ENCODE results near the gene PTPRE.
A peak's percentile ranks its signal among the peaks of the same experiment; 100 is the strongest.

Gene PTPRE

DNA sequence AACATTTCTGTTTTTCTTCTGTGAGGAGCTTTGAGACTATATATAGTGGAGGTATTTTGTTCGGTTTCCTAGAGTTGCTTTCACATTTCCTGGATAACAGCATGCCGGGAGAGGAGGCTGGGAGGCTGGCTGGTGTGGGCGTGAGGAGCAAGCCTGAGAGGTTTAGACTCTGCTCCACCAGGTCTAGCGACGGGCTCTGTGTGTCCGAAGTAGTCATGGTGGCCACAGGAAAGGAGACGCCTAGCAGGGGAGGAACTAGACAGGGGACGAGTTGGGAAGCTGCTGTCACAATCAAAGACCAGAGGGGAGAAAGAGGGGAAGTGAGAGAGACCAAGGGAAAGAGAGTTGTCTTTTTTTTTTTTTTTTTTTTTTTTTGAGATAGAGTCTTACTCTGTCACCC, 19.6 kb downstream of the PTPRE start:
- no peak for DNase-seq (ENCODE audit: low read depth)

DNA sequence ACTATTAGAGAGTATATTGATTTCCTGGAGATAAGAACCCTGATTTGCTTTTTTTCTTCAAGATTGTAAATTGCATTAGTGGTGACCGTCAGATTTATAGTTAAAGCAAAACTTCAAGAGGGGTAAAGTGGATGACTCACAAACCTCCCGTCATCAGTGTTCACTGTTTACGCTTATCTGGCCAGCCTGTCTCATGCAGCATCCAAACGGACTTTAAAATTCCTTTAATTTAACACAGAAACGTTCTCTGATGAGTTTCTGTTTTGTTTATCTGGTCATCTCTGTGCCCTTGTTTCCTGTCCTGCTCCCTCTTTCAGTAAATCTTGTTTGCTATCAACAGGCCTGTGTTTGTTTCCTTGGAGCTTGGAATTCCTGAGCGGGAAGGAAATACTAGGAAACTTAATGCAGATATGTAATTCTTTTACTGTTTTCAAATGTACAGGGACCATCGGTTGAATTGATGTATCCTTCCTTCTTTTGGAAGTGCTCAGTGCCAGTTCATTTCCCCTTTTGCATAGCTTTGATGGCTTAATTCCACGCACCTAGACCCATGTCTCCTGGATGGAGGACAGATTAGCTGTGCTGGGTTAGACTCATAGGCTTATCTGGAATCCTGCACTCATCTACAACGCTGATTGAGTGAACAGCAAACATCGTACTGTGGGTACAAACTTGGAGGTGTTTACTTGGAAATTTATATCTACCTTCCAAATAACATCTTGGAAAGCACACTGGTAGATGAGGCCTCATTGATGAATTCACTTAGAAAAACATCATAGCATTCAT, 21.3 kb downstream of the PTPRE start:
- peak; percentile 89 for DNase-seq (ENCODE audit: low read depth)

DNA sequence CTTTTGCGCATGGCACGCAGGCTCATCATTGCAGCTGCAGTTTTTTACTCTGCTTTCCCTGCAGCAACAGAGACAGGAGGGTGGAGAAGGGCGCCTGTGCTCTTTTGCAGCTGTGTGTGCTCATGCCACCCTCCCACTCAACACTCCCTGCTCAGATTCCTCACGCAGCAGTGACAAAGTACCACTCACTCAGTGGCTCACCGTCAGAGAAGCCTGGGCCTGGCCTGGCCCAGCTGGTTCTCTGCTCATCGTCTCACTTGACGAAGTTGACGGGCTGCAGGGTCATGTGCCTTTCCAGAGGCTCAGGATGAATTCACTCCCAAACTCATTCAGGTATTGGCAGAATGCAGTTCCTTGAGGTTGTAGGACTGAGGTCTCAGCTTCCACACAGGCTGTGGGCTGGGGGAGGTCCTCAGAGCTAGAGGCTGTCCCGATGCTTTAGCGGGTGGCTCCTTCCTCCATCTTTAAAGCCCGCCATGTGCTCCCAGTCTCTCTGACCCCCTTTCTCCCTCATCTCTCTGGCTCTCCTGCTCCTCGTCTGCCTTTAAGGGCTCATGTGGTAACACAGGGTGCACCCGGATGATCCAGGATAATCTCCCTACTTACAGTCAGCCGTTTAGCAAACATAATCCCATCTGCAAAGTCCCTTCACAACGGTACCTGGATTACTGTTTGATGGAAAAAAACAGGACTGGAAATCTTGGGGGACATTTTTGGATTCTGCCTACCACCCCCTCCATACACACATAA, 25.8 kb downstream of the PTPRE start:
- no peak for DNase-seq (ENCODE audit: low read depth)

DNA sequence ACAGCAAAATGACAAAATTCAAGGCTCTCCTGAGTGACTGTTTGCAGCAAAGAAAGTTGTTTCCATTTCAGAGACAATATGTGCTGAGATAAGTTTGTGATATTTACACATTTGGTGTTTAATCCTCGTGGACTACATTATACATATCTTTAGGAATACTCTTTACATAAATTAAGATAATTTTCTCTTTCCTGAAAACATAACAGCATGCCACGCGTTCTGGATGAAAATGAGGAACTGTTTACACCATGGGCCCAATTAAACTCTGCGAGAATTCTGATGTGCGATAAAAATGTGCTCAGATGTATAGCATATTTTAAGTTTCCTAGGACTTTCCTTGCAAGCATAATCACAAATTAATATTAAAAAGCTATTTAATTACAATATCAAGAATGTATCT, 26.4 kb downstream of the PTPRE start:
- DNase-seq (ENCODE audit: low read depth): no peak

DNA sequence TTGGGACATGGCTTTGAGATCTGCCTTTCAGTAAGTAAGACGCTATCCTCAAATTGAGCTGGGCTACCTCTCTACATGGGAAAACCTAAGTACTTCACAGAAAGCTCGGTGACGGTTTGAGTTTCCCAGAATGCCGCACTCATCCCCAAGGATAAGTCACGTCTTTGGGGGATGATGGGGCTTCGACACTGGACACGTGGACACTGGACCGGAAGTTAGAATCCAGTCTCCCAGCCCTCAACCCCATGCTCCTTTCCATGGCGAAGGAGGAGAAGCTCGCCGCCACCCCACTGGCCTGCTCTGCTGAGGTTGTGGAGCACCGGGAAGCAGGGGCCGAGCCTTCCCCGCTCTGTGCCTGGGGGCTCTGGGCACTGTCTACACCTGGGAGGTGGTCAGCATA, 27.5 kb downstream of the PTPRE start:
- DNase-seq (ENCODE audit: low read depth): no peak

DNA sequence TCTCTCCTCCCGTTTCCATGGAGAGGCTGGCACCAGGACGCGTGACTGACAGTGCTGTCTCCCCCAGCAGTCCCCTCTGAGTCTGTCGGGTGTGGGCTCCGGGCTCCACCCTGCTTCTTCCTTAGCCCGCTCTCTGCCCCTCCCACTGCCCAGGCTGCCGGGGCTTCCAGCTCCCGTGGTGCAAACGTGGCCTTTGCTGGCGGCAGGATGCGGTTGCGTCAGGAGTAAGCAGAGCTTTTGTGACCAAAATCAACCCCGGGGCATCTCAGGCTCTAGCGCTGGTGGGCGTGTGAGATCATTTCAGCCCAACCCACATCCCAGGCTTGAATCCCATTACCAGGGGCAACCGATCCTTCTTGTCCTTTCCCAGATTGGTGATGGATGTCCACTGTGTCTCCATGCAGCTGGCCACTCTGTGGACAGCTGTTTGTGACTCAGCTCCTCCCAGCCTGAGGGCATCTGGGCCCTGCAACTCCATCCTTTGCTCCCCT, 28.2 kb downstream of the PTPRE start:
- no peak for DNase-seq (ENCODE audit: low read depth)

DNA sequence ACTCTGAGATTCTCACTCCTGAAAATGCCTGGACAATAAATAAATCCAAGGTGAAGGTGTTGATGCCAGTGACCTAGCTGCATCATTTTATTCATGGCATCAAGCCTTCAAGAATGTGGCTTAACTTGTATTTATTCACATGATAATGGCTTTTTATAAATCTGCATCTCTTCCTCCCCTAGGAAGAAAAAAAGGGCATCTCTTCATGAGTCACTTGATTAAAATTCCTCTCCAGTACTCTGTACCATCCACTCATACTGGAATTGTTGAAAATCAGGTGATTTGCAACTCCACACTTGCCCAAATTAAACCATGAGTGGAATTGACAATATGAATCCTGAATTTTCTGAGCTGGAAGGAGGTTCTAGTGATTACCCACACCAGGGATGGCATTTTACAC, 30.2 kb downstream of the PTPRE start:
- no peak for DNase-seq (ENCODE audit: low read depth)

DNA sequence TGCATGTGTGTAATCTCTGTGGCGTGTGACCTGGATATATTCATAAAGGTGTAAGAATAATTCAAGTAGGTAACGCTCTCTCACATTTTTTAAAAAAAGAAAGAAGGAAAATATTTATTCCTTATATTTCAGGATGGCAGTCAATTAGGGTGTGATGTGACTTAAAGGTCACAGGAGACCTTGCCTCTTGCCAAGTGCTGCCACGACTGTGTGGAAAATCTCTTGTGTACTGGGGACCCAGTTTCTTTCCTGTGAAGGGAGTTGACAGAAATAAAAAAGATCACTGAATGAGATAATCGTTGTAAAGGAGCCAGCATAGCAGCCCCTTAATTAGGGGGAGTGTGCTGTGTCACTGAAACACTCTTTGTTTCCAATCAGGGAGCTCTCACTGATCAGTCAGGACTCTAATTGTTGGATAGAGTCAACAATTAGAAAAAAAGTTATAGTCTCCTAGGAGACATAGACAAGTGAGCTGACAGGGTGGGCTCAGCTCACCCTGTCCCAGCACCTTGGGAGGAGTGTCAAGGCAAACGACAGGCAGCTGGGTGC, 31.1 kb downstream of the PTPRE start:
- DNase-seq (ENCODE audit: low read depth): no peak

DNA sequence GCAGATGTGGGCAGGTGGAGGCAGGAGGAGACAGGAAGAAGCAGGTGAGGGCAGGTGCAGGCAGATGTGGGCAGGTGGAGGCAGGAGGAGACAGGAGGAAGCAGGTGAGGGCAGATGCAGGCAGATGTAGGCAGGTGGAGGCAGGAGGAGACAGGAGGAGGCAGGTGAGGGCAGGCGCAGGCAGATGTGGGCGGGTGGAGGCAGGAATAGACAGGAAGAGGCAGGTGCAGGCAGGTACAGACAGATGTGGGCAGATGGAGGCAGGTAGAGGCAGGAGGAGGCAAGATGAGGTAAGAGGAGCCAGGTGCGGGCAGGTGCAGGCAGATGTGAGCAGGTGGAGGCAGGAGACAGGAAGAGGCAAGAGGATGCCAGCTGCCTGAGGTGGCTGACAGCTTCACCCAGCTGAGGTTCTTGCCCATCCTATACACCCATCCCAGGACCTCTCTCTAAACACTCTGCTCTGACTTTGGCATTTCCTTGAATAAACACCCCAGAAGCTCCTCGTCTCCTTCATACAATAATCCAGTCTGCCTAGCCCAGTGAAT, 33.0 kb downstream of the PTPRE start:
- no peak for DNase-seq (ENCODE audit: low read depth)

DNA sequence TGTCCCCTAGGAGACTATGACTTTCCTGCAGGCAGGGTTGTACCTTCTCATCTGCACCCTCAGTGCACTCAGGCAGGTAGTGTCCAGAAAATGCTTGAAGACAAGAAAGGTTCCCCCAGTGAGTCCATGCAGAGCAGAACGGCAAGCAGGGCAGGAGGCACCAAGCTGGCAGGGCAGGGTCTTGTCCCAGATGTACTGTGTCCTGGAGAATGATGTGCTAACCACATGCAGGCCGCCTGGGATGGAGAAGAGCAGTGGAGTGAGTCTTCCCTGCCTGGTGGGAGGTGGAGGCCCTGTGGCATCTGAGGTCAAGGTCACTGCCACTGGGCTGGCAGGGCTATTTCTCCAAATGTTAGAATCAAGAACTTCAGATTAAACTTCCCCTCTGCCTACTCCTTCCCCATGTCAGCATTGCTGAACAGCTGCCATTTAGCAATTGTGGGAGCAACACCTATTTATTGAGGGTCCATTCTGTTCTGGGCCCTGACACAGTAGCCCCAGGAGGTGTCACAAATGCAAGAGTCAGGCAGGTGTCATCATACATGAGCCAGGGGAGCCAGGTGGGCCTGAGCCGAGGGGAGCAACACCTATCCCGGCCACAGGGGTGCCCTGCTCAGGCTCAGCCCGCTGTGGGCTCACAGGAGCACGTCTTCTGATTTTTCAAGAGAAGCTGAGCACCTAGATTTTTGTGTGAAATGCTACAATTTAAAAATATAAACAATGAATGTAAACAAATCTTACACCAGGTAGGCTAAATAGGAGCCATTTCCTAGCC, 34.1 kb downstream of the PTPRE start:
- no peak for DNase-seq (ENCODE audit: low read depth)

DNA sequence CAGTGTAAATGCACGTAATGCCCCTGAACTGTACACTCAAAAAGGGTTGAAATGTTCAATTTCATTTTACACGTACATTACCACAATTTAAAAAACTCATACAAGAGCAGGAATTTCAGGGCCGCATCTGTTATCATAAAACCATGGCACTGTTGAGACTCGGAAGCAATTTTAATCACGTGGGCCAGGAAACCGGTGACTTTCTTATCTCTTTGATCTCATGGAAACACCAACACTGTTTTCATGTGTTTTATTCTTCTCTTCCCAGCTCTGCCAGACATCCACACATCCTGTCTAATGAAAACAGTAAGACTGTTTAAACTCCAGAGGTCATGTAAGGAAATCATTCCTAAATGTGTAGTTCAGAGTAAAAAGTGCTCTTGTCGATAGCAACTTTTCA, 35.9 kb downstream of the PTPRE start:
- peak; percentile 29 for DNase-seq (ENCODE audit: low read depth)

DNA sequence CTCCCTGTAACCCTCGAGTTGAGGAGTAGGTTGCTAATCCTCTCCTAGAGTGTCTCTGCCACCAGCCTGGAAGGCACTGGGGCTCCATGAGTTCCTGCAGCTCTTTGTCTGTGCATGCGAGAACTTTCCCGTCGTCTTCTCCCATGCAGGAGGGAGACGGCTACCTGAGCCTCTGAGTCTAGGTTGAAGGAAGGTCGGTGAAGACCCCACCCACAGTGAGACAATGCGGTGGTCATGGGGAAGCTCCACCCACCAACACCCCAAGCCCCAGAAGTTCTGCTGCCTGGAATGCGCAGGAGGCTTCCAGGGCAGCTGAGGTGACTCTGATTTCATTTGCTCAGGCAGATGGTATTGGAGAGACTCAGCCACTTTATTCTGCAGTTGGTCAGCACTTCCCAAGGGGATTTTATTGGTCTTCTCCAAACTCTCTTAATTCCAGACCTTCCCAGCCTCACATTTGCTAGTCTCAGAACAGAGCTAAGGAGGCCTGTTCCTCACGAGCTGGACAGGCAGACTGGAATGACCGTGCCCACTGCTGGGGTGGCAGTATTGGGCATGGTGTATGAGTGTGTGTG, 36.5 kb downstream of the PTPRE start:
- no peak for DNase-seq (ENCODE audit: low read depth)

DNA sequence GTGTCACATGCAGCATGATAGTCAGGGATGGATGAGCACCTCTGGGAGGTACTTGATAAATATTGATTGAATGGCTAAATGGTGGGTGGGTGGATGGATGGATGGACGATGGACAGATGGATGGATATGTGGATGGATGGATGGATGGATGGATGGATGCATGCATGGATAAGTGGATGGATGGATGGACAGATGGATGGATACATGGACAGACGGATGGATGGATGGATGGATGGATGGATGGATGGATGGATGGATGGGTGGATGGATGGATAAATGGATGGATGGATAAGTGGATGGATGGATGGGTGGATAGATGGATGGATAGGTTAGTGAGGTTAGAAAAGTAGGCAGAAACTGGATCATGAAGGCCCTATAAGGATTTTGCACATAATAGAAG, 37.4 kb downstream of the PTPRE start:
- DNase-seq (ENCODE audit: low read depth): no peak

DNA sequence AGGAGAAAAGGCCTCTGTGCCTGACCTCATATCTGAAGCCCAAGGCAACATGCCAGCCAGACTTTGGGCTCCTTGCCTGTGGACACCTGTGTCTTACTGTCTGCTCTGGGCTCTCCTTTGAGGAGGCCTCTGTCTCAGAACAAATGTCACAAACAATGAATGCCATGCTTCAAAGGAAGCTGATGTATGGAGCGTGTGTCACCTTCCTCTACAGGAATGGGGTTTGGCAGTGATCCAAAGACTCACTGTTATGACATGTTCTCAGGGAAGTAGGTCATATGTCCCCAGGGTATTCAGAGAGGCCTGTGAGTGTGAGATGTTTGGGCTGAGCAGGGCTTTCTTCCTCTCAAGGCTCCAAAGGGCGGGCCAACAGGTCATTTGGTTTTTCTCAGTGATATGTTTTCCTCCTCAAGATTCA, 38.4 kb downstream of the PTPRE start:
- peak; percentile 69 for DNase-seq (ENCODE audit: low read depth)

DNA sequence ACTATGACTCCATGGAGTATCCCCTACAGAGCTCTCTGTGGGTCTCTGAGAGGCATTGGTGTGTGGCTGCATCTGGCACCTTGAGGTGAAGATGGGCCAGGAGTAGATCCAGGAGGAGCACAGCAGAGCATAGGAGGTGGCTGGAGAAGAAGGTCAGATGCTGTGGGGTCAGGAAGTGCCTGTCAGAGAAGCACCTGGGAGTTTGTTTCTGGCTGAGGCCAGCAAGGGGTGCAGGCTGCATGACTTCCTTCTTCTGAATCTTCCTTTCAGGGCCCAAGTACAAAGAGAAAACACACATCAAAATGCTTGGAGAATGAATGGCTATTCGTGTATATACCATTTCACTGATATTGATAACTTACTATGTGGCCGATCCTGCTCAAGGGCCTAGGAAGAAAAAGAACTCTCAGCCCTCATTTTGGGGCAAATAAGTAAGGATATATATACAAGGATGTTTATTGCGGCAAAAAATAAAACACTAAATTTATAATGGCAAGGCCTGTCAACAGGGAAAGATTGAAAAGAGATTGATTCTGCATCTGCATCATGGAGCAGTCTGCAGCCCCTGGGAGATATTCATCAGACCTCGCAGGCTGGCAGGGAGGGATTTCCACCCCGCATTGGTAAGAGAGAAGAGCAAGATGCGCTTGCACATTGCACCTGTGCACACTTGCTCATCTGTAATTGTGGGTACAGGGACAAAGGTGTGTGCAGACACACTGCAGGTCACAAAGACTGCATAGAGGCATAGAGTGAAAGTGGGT, 39.2 kb downstream of the PTPRE start:
- DNase-seq (ENCODE audit: low read depth): no peak

DNA sequence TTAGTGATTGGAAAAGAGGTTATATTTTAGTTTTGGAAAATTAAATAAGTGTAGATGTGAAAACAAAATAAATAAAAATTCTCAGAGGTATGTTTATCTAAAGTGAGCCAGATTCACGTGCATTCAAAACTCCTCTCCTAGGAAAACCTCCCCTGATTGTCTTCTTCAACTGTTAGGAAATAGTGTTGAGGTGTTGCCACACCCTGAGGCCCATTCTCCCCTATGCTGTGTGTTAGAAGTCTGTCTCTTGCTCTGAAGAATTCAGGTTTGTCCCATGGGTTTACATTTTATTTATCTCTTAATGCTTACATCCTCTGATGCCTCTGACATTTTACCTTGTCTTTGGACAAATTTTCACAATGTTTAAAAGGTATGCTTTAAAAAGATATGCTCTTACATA, 40.3 kb downstream of the PTPRE start:
- peak; percentile 23 for DNase-seq (ENCODE audit: low read depth)

DNA sequence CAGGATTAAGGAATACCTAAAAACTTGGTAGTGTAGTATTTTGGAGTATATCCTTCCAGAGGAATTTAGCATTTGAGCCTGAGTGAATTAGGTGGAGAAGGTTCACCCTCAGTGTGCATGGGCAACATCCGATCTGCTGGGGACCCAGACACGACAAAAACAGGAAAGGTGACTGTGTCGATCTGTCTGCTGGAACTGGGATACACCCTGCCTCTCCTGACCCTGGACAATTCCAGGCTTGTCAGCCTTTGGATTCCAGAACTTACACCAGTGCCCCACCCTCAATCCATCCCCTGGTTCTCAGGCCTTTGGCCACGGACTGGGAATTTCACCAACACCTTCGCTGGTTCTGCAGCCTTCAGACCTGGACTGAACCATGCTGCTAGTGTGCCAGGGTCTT, 41.9 kb downstream of the PTPRE start:
- DNase-seq (ENCODE audit: low read depth): no peak

DNA sequence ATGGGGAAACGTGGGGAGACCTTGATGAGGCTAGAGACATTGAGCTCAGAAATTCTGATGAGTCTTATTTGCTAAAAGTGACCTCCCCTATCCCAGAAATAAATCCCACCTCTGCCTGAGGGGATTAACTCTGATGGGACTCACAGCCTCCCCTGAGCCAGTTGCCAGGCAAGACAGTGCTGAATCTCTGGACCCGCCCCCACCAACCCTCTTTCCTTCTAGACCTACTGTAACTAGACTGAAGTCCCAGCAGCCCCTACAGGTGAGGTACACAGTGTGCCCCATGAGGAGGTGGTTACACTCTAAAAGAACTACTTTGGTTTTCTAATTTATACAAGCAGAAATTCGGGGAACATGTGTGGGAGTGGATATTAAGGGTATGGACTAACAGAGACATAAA, 42.9 kb downstream of the PTPRE start:
- DNase-seq (ENCODE audit: low read depth): no peak

DNA sequence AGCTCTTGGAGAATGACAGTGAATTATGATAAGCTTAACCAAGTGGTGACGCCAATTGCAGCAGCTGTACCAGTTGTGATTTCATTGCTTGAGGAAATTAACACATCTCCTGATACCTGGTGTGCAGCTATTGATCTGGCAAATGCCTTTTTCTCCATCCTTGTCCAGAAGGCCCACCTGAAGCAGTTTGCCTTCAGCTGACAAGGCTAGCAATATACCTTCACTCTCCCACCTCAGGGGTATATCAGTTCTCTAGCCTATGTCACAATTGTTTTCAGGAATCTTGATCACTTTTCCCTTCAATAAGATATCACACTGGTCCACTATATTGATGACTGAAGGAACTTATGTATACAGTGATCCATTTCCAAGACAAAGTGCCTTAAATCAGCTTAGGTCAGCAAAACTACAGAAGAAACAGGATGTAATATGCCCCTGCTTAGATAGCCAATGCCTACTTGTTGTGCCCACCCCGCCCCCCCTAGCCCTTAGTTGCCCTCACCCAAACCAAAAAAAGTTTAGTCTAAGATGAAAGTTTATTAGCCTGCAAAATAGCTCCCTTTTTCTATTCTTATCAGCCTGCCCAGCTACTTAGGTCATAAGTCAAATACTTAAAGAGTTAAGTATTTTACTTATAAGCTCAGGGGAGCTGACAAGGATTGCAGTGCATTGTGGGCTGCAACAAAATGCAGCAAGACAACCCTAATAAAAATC, 45.1 kb downstream of the PTPRE start:
- DNase-seq (ENCODE audit: low read depth): no peak

DNA sequence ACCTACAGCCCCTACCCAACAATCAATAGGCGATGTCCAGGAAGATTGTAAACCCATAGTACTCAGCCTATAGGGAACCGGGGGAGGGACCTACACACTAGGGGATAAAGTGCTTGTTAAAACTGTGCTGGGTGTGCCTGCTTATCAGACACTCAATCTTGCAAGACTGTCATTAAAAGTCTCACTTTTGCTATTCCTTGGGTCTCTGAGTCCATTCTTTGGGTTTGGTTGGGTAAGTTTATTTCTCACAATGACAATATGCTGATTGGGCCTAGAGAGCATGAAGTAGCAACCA, 45.6 kb downstream of the PTPRE start:
- no peak for DNase-seq (ENCODE audit: low read depth)

DNA sequence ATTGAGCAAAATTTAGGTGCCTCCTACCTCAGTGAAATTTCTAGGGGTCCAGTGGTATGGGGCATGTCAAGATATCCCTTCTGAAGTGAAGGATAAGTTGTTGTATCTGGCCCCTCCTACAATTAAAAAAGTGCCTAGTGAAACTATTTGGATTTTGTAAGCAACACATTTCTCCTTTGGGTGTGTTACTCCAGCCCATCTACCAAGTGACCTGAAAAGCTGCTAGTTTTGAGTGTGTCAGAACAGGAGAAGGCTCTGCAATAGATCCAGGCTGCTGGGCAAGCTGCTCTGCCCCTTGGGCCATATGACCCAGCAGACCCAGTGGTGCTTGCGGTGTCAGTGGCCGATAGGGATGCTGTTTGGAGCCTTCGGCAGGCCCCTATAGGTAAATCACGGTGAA, 46.0 kb downstream of the PTPRE start:
- DNase-seq (ENCODE audit: low read depth): no peak
